ENCODE measurements around the gene CAMSAP1. TPM values are rescaled to one million over a fixed set of nuclear protein-coding genes. Genes with fewer than 3 reads are reported as not detected.

The CAMSAP1 gene
- 26.6 TPM for total RNA-seq

GRCh38 chr9:135907431-135908092 lies at the start of gene CAMSAP1:
CAMSAP1 (minus strand) TSS chr9:135907546; CDS start chr9:135907159, 387 bp downstream.

Other genes with a start within 250 kb of the CAMSAP1 start
- not detected for gene LCN9, start 244.2 kb downstream of the CAMSAP1 start, total RNA-seq
- gene SOHLH1, start 208.1 kb downstream of the CAMSAP1 start, total RNA-seq, result not detected
- 1.8 TPM for gene KCNT1, start 205.4 kb downstream of the CAMSAP1 start, total RNA-seq
- 47.2 TPM for gene UBAC1, start 53.8 kb upstream of the CAMSAP1 start, total RNA-seq
- gene NACC2, start 187.7 kb upstream of the CAMSAP1 start, total RNA-seq, result 9.5 TPM
- 23.4 TPM for gene TMEM250, start 211.3 kb upstream of the CAMSAP1 start, total RNA-seq